ENCODE results near the gene SLC2A1. TPM values are rescaled to one million over a fixed set of nuclear protein-coding genes. Genes with fewer than 3 reads are reported as not detected.

SLC2A1 gene
- total RNA-seq, 1 donor from 2014 or later: 236 TPM

DNA sequence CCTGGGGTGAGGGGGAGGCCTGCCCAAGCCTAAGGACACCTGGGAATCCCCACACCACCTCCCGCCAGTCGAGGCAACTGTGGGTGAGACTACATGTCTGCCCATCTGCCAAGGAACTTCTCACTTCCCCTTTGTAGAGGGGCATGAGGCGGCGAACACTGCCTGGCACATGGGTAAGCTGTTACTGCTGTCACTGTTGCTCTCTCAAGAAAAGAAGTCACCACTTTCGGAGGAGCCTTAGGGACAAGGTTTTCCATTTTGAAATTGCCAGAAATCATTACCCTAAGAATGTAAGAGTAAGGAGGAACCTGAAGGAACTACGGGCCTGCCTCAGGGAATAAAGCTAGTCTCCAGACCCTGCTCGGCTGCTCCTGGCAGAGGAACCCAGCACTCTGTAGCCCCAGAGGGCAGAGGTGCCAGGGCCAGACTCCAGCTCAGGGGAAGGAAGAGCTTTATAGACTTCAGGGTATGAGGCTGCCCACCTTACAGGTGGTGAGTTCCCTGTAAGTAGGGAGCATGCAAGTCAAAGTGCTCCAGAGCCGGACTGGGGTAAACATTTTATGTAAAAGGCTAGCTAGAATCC, 23.3 kb downstream of the SLC2A1 start:
- Mint-ChIP-seq H3K27ac (ENCODE audit: unreplicated experiment) (peak overlapping the region; percentile 38), H3K36me3 (ENCODE audit: unreplicated experiment) (peaks cover 50% of the 10 kb centered on the region), H3K9me3 (ENCODE audit: unreplicated experiment) (no peaks in the 10 kb centered on the region), H3K4me1 (ENCODE audit: unreplicated experiment) (peaks cover 71% of the 10 kb centered on the region), H3K4me3 (ENCODE audit: unreplicated experiment) (no peak overlapping the region), H3K27me3 (ENCODE audit: unreplicated experiment) (no peaks in the 10 kb centered on the region)
- DNase-seq (ENCODE audit: extremely low spot score, unreplicated experiment): no peak
- TF ChIP-seq, protein P1, sequence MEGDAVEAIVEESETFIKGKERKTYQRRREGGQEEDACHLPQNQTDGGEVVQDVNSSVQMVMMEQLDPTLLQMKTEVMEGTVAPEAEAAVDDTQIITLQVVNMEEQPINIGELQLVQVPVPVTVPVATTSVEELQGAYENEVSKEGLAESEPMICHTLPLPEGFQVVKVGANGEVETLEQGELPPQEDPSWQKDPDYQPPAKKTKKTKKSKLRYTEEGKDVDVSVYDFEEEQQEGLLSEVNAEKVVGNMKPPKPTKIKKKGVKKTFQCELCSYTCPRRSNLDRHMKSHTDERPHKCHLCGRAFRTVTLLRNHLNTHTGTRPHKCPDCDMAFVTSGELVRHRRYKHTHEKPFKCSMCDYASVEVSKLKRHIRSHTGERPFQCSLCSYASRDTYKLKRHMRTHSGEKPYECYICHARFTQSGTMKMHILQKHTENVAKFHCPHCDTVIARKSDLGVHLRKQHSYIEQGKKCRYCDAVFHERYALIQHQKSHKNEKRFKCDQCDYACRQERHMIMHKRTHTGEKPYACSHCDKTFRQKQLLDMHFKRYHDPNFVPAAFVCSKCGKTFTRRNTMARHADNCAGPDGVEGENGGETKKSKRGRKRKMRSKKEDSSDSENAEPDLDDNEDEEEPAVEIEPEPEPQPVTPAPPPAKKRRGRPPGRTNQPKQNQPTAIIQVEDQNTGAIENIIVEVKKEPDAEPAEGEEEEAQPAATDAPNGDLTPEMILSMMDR (IDR thresholded peaks at IDR 0.05): no peak

DNA sequence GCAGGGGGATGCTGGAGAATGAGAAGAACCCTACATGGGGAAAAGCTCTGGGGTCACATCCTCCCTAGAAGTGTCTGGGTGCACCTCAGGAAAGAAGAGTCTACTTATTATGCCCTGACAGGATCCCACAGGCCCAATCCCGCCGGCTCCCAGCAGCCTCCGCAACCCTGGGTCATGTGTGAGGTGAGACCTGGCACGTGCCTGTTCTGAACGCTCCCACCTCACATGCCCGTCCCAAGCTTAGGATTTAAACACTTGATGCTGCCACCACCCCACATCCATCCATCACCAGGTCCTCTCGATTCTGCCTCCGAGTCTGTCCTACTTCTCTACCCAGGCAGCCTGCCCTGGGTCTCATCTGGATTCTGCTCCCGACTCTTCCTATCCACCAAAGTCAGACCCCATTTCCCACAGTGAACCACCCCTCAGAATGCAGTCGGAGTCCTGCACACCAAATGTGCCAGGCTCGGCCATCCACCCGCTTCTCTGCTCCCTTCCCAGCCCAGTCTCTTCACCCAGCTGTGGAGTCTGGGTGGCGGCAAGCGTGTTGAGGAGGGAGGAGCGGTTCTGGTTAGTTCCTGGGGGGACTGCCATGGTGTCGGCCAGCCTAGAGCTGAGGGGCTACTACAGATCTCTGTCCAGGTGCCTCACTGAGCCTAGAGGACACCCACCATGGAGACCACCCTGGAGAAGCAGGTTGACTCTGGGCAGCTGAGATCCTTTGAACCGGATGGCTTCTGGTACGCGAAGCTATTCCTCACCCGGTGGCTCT, 23.9 kb downstream of the SLC2A1 start:
- TF ChIP-seq, protein P1 (IDR thresholded peaks at IDR 0.05): no peak
- no peak for DNase-seq (ENCODE audit: extremely low spot score, unreplicated experiment)
- Mint-ChIP-seq H3K27ac (ENCODE audit: unreplicated experiment) (peak overlapping the region; percentile 23), H3K27me3 (ENCODE audit: unreplicated experiment) (no peaks in the 10 kb centered on the region), H3K9me3 (ENCODE audit: unreplicated experiment) (no peaks in the 10 kb centered on the region), H3K4me3 (ENCODE audit: unreplicated experiment) (no peak overlapping the region), H3K36me3 (ENCODE audit: unreplicated experiment) (peaks cover 48% of the 10 kb centered on the region), H3K4me1 (ENCODE audit: unreplicated experiment) (peaks cover 65% of the 10 kb centered on the region)

DNA sequence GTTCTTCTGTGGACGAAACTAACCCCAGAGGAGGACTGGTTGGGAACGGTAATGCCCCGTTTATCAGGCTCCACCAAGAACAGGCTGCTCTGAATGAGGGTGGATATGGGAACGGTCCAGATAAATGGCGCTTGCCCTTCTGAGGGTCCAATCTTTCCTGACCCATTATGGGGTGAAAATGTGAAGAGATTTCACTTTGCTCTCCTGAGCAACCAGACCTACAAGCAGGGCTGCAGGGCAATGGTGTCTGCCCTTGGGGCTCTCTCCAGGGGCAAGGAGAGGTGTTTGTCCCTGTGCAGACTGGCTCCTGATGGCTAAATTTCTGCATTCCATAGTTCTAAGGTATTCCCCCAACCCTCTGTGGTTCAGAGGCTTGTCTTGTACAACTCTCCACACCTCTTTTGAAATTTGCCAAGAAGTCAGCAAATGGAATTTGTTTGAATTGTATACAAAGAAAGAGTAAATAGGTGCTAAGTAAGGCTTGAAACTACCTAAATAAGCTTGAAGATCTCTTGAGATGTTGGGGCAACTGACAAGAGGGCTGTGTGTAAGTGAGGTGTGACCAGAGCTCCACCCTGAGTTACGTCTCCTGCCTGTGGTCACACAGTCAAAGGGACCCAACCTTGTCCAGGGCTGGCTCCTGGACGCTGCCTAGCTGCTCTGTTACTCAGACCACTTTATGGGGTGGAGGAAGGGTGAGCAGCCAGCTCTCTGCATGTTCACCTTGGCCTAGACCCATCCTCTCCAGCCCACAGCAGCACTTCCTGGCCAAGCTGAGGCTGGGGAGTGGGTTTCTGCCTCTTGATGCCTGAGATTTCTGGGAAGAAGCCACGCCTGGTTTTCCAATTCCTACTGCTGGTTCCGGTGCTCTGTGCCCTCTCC, 24.8 kb downstream of the SLC2A1 start:
- no peak for DNase-seq (ENCODE audit: extremely low spot score, unreplicated experiment)
- Mint-ChIP-seq H3K36me3 (ENCODE audit: unreplicated experiment) (peaks cover 52% of the 10 kb centered on the region), H3K9me3 (ENCODE audit: unreplicated experiment) (no peaks in the 10 kb centered on the region), H3K27ac (ENCODE audit: unreplicated experiment) (peak overlapping the region; percentile 23), H3K4me1 (ENCODE audit: unreplicated experiment) (peaks cover 62% of the 10 kb centered on the region), H3K27me3 (ENCODE audit: unreplicated experiment) (no peaks in the 10 kb centered on the region), H3K4me3 (ENCODE audit: unreplicated experiment) (no peak overlapping the region)
- TF ChIP-seq, protein P1 (IDR thresholded peaks at IDR 0.05): no peak

DNA sequence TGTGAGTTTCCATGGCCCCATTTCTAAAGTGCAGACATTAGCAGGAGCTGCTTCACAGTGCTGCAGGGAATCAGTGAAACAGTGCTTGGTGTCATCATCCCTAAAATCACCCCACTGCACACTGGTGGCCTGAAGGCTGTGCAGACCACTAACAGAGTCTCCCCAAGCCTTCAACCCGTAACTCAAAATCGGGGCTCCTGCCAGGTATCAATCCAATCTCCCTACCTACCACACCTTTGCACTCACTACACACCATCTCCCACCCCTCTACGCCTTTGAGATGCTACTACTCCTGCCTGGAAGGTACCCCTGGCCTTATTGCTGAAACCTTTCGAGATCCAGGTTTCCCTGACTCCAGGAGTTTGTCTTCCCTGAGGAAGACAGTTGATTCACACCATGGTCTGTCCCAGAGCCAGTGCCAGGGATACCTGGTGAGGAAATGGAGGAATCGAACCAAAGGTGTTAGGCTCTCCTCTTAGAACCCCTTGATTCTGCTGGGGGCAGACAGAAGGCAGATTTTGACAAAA, 25.5 kb downstream of the SLC2A1 start:
- H3K36me3 Mint-ChIP-seq (ENCODE audit: unreplicated experiment): peaks cover 54% of the 10 kb centered on the region
- peak overlapping the region; percentile 7 for H3K27ac Mint-ChIP-seq (ENCODE audit: unreplicated experiment)
- H3K27me3 Mint-ChIP-seq (ENCODE audit: unreplicated experiment): no peaks in the 10 kb centered on the region
- DNase-seq (ENCODE audit: extremely low spot score, unreplicated experiment): no peak
- no peaks in the 10 kb centered on the region for H3K9me3 Mint-ChIP-seq (ENCODE audit: unreplicated experiment)
- TF ChIP-seq, protein P1 (IDR thresholded peaks at IDR 0.05): no peak
- H3K4me3 Mint-ChIP-seq (ENCODE audit: unreplicated experiment): no peak overlapping the region
- H3K4me1 Mint-ChIP-seq (ENCODE audit: unreplicated experiment): peaks cover 62% of the 10 kb centered on the region
